ENCODE results near the gene OBSL1. TPM values are rescaled to one million over a fixed set of nuclear protein-coding genes. Genes with fewer than 3 reads are reported as not detected.

The OBSL1 gene
- total RNA-seq, 1 experiment from 2014 or later = 67.8 TPM

- H3K36me3 ChIP-seq = peaks cover 10% of the 10 kb centered on the region
- no peaks in the 10 kb centered on the region for H3K27me3 ChIP-seq
- peaks cover 40% of the 10 kb centered on the region for H3K4me1 ChIP-seq
- H3K4me3 ChIP-seq = no peak overlapping the region
- DNase-seq = no peak
- no peak overlapping the region for H3K27ac ChIP-seq
- no peaks in the 10 kb centered on the region for H3K9me3 ChIP-seq (replicated peaks)
Observed at GRCh38 chr2:219565130-219566080, 5.9 kb downstream of the OBSL1 start.

- Histone ChIP-seq H3K4me3 (no peak overlapping the region), H3K9me3 (replicated peaks) (no peaks in the 10 kb centered on the region), H3K27me3 (no peaks in the 10 kb centered on the region), H3K36me3 (peaks cover 2% of the 10 kb centered on the region; the same call in 1 of the 2 replicates), H3K27ac (no peak overlapping the region), H3K4me1 (peaks cover 38% of the 10 kb centered on the region)
- DNase-seq = no peak
Observed at GRCh38 chr2:219563271-219563928, 7.9 kb downstream of the OBSL1 start.

GRCh38 chr2:219562049-219563020 is 9.0 kb downstream of the OBSL1 start:
- Histone ChIP-seq H3K27ac (peak overlapping the region; percentile 85), H3K27me3 (no peaks in the 10 kb centered on the region), H3K4me1 (peaks cover 38% of the 10 kb centered on the region), H3K4me3 (no peak overlapping the region), H3K9me3 (replicated peaks) (no peaks in the 10 kb centered on the region), H3K36me3 (no peaks in the 10 kb centered on the region)
- DNase-seq = peak in 1 of 2 experiments; percentile 45

- Histone ChIP-seq H3K4me1 (peaks cover 38% of the 10 kb centered on the region), H3K9me3 (replicated peaks) (no peaks in the 10 kb centered on the region), H3K4me3 (0 out of 2 replicates have a peak overlapping the region, but pooled peaks have one; percentile 1), H3K27ac (peak overlapping the region; percentile 85), H3K27me3 (no peaks in the 10 kb centered on the region), H3K36me3 (no peaks in the 10 kb centered on the region)
- peak; percentile 84 to 86 for DNase-seq
Observed at GRCh38 chr2:219561179-219562048, 9.9 kb downstream of the OBSL1 start.

DNA sequence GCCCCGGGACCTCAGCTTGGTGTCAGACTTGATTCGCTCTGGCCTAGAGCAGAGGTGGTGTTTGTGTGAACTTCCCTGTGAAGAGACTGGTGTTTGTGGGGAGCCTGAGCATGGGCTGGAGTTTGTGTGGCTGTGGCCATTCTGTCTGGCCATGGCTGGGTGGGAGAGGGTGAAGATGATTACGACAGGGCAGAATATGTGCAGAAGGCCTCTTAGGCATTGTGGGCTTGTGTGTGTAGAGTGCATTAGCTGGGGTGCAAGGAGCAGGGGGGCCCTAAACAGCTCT is 10.5 kb downstream of the OBSL1 start:
- H3K9me3 ChIP-seq (replicated peaks) = no peaks in the 10 kb centered on the region
- peak overlapping the region; percentile 85 for H3K27ac ChIP-seq
- H3K36me3 ChIP-seq = no peaks in the 10 kb centered on the region
- H3K27me3 ChIP-seq = no peaks in the 10 kb centered on the region
- H3K4me1 ChIP-seq = peaks cover 38% of the 10 kb centered on the region
- H3K4me3 ChIP-seq = no peak overlapping the region
- no peak for DNase-seq

- peak in 1 of 2 experiments; percentile 43 for DNase-seq
- Histone ChIP-seq H3K9me3 (replicated peaks) (no peaks in the 10 kb centered on the region), H3K27ac (peak overlapping the region; percentile 85), H3K4me3 (no peak overlapping the region), H3K27me3 (no peaks in the 10 kb centered on the region), H3K36me3 (no peaks in the 10 kb centered on the region), H3K4me1 (peaks cover 38% of the 10 kb centered on the region)
Observed at GRCh38 chr2:219560037-219560892, 11.1 kb downstream of the OBSL1 start.

DNA sequence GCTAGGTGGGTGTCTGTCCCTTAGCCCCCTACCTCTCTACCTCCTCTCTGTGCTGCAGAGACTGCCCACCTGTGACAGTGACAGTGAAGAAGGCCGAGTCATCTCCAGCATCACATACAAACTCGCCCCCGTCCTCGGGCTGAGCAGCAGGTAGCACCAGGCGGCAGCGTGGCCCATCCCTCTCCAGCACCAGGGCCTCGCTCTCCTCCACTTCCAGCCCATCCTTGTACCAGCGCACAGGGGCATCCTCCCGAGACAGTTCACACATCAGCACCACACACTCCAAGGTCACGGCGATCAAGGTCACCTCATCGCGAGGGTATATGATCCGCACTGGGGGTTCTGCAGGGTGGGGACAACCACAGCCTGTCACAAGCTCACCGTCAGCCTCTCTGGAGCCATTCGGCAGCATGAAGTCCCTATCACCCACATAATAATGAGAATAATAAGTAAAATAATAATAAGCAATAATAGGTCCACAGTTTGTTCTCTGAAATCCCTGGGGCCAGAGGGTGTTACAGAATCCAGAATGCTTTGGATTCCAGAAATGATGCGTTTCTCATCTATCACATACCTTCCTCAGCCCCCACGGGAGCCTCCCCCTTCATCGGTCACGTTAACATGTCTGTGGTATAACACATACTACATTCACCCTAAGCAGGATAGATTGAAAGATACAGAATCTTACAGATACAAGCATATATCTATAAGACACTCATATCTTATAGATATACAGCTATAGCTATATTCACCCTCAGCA is 12.0 kb downstream of the OBSL1 start:
- no peaks in the 10 kb centered on the region for H3K27me3 ChIP-seq
- no peak for DNase-seq
- no peaks in the 10 kb centered on the region for H3K9me3 ChIP-seq (replicated peaks)
- H3K27ac ChIP-seq = no peak overlapping the region
- no peaks in the 10 kb centered on the region for H3K36me3 ChIP-seq
- no peak overlapping the region for H3K4me3 ChIP-seq
- H3K4me1 ChIP-seq = peaks cover 38% of the 10 kb centered on the region

DNA sequence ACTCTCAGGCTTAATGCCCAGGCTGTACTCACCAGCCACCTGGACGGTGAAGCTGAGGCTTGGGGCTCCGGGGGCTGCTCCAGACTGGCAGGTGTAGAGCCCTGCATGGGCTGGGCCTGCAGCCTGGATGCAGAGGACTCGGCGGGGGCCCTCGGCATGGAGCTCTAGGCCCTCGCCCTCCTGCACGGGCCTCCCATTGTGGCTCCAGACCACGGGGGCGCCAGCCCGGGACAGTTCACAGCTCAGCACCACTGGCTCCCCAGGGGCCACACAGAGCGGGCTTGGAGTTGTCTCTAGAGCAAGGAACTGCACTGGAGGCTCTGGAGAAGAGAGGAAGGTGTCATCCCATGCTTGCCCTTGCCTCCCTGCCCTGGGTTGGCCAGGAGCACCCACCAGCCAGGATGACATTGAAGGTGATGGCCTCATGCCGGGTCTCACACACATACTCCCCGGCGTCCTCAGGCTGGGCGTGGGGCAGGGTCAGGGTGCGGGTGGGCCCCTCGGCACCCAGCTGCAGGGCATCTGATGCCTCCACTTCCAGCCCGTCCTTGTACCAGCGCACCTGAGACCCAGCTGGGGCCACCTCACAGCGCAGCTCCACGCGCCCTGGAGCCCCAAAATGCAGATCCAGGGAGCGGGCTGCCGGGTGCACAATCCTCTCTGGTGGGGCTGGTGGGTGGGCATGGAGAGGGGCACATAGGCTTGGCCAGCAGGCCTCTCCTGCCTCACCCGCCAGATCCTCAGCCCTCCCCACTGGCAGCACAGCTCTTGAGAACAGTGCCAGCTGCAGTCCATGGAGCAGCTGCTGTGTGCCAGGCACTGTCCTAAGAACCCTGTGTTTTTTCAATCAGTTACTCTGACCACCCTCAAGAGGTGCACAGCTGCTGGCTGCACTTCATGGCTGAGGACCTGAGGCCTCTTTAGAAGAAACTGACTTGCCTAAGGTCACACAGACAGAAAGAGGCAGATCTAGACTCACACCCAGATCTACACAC is 13.3 kb downstream of the OBSL1 start:
- no peak overlapping the region for H3K27ac ChIP-seq
- no peaks in the 10 kb centered on the region for H3K36me3 ChIP-seq
- no peaks in the 10 kb centered on the region for H3K9me3 ChIP-seq (replicated peaks)
- H3K27me3 ChIP-seq = no peaks in the 10 kb centered on the region
- no peak overlapping the region for H3K4me3 ChIP-seq
- peaks cover 31% of the 10 kb centered on the region for H3K4me1 ChIP-seq
- DNase-seq = no peak

- Histone ChIP-seq H3K27ac (no peak overlapping the region), H3K36me3 (no peaks in the 10 kb centered on the region), H3K9me3 (replicated peaks) (no peaks in the 10 kb centered on the region), H3K4me3 (no peak overlapping the region), H3K4me1 (peaks cover 24% of the 10 kb centered on the region), H3K27me3 (no peaks in the 10 kb centered on the region)
- no peak for DNase-seq
Observed at GRCh38 chr2:219557320-219557719, 14.0 kb downstream of the OBSL1 start.

GRCh38 chr2:219556413-219556812 is 14.9 kb downstream of the OBSL1 start:
- peaks cover 19% of the 10 kb centered on the region for H3K4me1 ChIP-seq
- DNase-seq = no peak
- H3K27me3 ChIP-seq = no peaks in the 10 kb centered on the region
- H3K36me3 ChIP-seq = no peaks in the 10 kb centered on the region
- no peak overlapping the region for H3K4me3 ChIP-seq
- H3K9me3 ChIP-seq (replicated peaks) = no peaks in the 10 kb centered on the region
- no peak overlapping the region for H3K27ac ChIP-seq

DNA sequence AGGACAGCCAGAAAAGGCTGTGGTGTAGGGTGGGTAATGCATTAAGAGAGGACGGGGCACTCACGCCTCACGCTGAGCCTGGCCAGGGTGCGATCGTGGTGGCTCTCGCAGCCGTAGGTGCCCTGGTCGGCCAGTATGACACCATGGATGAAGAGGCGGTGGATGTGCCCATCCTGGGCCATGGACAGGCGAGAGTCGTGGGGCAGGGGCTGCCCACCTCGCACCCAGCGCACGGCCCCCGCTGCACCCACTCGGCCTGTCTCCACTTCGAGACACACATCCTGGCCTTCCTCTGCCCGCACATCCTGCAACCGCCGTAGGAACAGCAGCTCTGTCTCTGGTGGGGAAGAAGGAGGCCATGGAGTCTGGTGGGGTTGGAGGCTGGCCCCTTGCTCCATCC is 15.4 kb downstream of the OBSL1 start:
- H3K9me3 ChIP-seq (replicated peaks) = no peaks in the 10 kb centered on the region
- DNase-seq = no peak
- no peak overlapping the region for H3K4me3 ChIP-seq
- no peaks in the 10 kb centered on the region for H3K36me3 ChIP-seq
- H3K27ac ChIP-seq = no peak overlapping the region
- H3K4me1 ChIP-seq = peaks cover 16% of the 10 kb centered on the region
- no peaks in the 10 kb centered on the region for H3K27me3 ChIP-seq

DNA sequence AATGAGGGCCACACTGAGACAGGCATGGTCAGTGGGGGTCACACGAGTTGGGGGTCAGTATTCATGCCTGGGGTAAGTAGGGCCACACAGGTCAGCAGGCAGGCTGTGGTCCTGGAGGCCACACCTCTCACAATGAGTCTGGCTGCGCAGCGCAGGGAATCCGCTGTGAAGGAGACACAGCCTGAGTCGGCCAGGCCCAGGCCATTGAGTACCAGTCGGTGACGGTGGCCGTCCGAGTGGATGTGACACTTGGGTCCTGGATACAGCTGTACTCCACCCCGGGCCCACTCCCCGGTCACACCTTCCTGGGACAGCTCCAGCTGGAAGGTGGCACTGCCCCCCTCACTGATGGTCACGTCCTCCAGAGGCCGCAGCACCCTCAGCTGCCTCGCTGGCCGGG is 17.0 kb downstream of the OBSL1 start:
- Histone ChIP-seq H3K4me1 (peaks cover 6% of the 10 kb centered on the region; the same call in 1 of the 2 replicates), H3K4me3 (no peak overlapping the region), H3K36me3 (no peaks in the 10 kb centered on the region), H3K9me3 (replicated peaks) (no peaks in the 10 kb centered on the region), H3K27ac (no peak overlapping the region), H3K27me3 (no peaks in the 10 kb centered on the region)
- DNase-seq = no peak

Data from SJCRH30 (cell line).